HepG2 (cell line): ENCODE data around the gene PPP1R16B. TPM values are rescaled to one million over a fixed set of nuclear protein-coding genes. Genes with fewer than 3 reads are reported as not detected.

ENCODE experiments used
- AKNA ChIP-seq: sonication (generic); formaldehyde crosslinking; IDR thresholded peaks from 2 replicates; pipeline ENCODE4 v1.4.0; 2020; ENCODE audit warnings: missing genetic modification reagents, borderline replicate concordance
- ARID4A ChIP-seq: sonication (generic); formaldehyde crosslinking; IDR thresholded peaks from 2 replicates; pipeline ENCODE4 v1.5.0; 2020; ENCODE audit warnings: mild to moderate bottlenecking, missing genetic modification reagents, borderline replicate concordance
- FOXC1 ChIP-seq: sonication (generic); formaldehyde crosslinking; IDR thresholded peaks from 2 replicates; pipeline ENCODE4 v1.8.0; 2022; ENCODE audit warnings: mild to moderate bottlenecking, missing genetic modification reagents, borderline replicate concordance
- GPBP1L1 ChIP-seq: sonication (generic); formaldehyde crosslinking; IDR thresholded peaks from 2 replicates; pipeline ENCODE4 v1.5.0; 2020; ENCODE audit warnings: mild to moderate bottlenecking, missing genetic modification reagents
- PBX2 ChIP-seq: IDR thresholded peaks from 2 replicates; pipeline ENCODE4 v1.6.1; 2016; ENCODE audit warnings: control low read depth
- PRDM10 ChIP-seq: sonication (generic); formaldehyde crosslinking; IDR thresholded peaks from 2 replicates; pipeline ENCODE4 v1.4.0; 2020; ENCODE audit warnings: low read depth, missing genetic modification reagents
- SNAI1 ChIP-seq: sonication (generic); formaldehyde crosslinking; IDR thresholded peaks from 2 replicates; pipeline ENCODE4 v1.5.0; 2020; ENCODE audit warnings: mild to moderate bottlenecking, missing genetic modification reagents, borderline replicate concordance
- TBL1XR1 ChIP-seq: fragments of 150-350 bp; IDR thresholded peaks from 2 replicates; pipeline ENCODE4 v1.6.1; 2014; ENCODE audit warnings: borderline replicate concordance, low read length; ENCODE audit not compliant: partially characterized antibody
- ZNF12 ChIP-seq: sonication (generic); formaldehyde crosslinking; IDR thresholded peaks from 2 replicates; pipeline ENCODE4 v1.5.0; 2020; ENCODE audit warnings: missing genetic modification reagents
- ZNF260 ChIP-seq: sonication (generic); formaldehyde crosslinking; IDR thresholded peaks from 2 replicates; pipeline ENCODE4 v1.4.0; 2020; ENCODE audit warnings: missing genetic modification reagents, low read depth, mild to moderate bottlenecking, borderline replicate concordance
- polyA plus RNA-seq, 8 experiments: library from polyadenylated mRNA; depleted of rRNA in 3 of 8; stranded (reverse) in 7 of 8; unstranded in 1 of 8; fragments of >200 nt; fragmentation: Illumina TruSeq in 4 of 8; extraction: Trizol in 4 of 8; gene quantifications; 2 replicates each; pipeline versions ENCODE4 v1.2.1 to v1.2.3, GENCODE V29; 2011 to 2016; ENCODE audit warnings: low read depth in 4 of 8, missing spikeins in 1 of 8, mixed read lengths in 1 of 8; ENCODE audit not compliant: insufficient read depth in 1 of 8
- total RNA-seq, 5 experiments: library from RNA; depleted of rRNA; stranded (reverse); fragments of >200 nt; fragmentation: Illumina TruSeq; extraction: Trizol; gene quantifications; 2 replicates each; pipeline ENCODE4 v1.2.3, GENCODE V29; 2016; ENCODE audit warnings: low read depth in 1 of 5

Gene PPP1R16B
- total and polyA plus RNA-seq, 2 of the 13 experiments (the other 11 are each of a cell fraction or from before 2014, with no cell fraction given) = 0.02 to 0.11 TPM

- peak; percentile 100 for TF ChIP-seq ARID4A
- no peak for TF ChIP-seq ZNF12 (CRISPR knock-in tag)
- TF ChIP-seq GPBP1L1 = no peak
- TF ChIP-seq PBX2 (CRISPR knock-in tag) = no peak
- peak; percentile 57; the same call in 1 of the 2 replicates for TF ChIP-seq ZNF260 (CRISPR knock-in tag)
- peak; percentile 68; the same call in 1 of the 2 replicates for TF ChIP-seq FOXC1 (CRISPR knock-in tag)
- peak; percentile 89; the same call in 1 of the 2 replicates for TF ChIP-seq SNAI1 (CRISPR knock-in tag)
- 0 out of 2 replicates have a peak, but pooled peaks have one; percentile 25 for TF ChIP-seq AKNA (CRISPR knock-in tag)
- peak; percentile 29 for TF ChIP-seq TBL1XR1
- TF ChIP-seq PRDM10 (CRISPR knock-in tag) = no peak; the same call in 1 of the 2 replicates
Observed at GRCh38 chr20:38926142-38926933, 120.8 kb downstream of the PPP1R16B start, which contains the start of gene FAM83D (continued).
